Measurements from ENCODE around the gene EXOC6.
"Not testable (repeated sequence)": the region's sequence is repeated elsewhere in the genome, so short reads cannot be mapped to it uniquely, and the experiment has no call there.

The EXOC6 gene

DNA sequence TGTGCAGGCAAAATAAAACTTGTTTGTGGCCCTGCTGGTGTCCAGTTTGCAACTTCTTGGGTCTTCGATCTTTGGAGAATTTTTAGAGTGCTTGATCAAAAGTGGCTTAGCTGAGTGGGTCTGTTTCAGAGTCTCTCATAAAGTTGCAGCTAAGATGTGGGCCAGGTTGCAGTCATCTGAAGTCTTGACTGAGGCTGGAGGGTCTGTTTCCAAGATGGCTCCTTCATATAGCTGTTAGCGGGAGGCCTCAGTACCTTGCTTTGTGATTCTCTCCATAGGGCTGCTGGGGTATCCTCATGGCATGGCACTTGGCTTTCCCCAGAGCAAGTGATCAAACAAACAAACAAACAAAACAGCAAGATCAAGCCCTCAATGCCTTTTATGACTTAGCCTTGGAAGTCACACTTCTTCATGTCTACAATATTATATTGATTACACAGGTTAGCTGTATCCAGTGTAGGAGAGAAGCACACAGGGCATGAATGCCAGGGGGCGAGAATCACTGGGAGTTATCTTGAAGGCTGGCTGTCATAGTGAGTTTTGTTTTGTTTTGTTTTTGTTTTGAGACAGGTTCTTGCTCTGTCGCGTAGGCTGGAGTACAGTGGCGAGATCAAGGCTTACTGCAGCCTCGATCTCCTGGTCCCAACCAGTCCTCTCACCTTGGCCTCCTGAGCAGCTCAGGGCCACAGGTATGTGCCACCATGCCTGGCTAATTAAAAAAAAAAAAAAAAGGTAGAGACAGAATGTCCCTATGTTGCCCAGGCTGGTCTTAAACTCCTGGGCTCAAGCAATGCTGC, 235.6 kb downstream of the EXOC6 start:
- no peak for DNase-seq

DNA sequence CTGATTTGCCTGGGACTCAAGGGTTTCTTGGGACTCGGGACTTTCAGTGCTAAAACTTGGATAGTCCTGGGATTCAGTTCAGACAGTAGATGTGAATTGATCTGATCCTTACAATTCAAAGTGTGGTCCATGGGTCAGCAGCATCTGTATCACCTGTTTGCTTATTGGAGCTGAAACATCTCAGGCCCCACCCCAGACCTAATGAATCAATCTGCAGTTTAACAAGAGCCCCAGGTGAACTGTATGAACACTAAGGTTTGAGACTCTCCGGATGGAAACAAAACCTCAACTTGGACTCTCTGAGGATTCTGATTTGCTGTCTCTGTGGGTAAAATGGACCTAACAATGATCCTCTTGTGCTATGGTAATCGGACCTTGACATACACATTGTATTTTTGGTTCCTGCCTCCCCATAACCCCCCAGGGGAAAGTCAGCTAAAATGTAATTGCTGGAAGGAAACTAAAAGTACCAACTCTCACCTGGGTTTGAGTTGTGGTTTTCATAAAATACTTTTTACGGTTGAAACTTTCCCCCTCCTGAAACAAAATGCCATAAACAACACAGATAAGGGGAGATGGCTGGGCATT, 237.0 kb downstream of the EXOC6 start:
- no peak for DNase-seq

DNA sequence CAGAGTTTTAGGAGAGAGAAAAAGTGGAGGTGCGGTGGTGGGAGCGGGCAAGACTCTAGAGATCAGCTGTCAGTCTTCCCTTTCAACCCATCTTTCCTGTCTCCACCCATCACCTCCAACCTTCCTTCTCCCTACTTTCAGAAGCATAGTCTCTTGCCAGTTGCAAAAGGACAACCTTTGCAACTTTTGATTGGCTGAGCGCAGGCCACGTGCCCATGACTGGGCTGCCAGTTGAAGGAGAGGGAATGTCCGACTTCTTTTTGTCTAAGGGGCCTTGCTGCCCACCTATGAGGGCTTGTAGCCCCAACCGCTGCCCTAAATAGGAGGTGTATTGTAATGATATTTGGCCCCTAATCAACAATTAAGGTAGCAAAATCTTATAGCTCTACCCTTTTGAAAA, 238.0 kb downstream of the EXOC6 start:
- DNase-seq: no peak

DNA sequence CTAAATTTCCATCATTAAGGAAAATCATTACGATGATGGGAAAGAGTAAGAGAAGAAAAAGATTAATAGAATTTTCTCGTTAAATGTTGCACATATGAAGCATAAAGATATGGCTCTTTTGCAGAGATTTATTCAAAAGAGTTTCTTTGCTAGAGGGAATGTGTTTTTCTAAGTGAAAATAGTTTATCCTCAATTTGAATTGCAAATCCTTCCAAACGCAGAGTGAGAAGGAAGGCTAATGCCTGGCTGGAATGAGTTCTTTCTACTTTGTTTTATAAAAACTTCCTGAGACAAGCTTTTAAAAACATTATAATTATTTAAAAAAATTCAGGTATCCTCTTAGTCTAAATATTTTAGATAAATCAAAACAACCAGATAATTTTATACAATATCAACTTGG, 239.5 kb downstream of the EXOC6 start:
- no peak for DNase-seq

DNA sequence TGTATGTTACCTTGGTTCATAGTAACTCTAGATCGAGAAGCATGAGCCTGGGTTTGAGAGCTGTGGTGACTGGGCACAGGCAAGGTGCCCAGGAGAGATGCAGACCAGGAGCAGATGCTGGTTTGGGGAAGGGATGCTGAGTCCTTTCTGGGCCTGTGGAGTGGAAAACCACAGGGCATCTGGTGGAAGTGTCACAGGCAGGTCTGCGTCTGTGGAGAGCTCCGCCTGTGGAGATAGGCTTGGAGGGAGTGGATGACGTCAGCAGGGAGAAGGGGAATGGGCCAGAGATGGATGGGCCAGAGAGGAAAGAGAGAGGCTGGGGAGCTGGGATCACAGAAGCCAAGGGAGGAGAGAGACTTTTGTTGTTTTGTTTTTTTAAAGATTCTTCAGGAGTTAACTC, 240.1 kb downstream of the EXOC6 start:
- DNase-seq: no peak

DNA sequence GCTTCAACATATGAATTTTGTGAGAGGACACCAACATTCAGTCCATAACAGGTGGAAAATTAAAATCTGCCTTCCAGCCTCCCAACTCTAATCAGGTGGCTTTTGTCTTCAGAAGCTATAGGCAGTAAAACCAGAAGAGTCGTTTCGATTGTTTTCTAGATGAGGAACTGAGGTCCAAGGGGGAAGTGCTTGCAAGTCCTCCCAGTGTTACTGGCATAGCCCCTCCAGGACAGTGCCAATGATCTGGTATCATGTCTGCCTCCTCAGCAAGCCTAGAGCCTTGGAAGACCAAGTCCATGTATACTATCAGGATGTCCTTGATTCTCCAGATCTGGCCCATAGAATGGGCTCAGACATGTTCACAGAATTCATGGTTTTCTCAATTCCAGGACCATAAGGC, 242.3 kb downstream of the EXOC6 start:
- no peak for DNase-seq

DNA sequence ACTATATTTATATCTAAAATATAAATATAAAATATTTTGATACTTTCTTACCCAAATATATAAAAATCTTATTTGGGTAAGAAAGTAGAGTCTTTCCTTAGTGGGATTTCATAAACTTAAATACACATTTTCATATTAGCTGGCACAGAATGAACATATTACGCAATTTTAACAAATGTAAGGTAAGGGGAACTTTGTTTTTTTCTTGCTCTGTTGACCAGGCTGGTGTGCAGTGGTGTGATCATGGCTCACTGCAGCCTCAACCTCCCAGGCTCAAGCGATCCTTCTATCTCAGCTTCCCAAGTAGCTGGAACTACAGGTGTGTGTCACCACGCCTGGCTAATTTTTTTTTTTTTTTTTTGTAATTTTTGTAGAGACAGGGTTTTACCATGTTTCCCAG, 243.6 kb downstream of the EXOC6 start:
- no peak for DNase-seq

DNA sequence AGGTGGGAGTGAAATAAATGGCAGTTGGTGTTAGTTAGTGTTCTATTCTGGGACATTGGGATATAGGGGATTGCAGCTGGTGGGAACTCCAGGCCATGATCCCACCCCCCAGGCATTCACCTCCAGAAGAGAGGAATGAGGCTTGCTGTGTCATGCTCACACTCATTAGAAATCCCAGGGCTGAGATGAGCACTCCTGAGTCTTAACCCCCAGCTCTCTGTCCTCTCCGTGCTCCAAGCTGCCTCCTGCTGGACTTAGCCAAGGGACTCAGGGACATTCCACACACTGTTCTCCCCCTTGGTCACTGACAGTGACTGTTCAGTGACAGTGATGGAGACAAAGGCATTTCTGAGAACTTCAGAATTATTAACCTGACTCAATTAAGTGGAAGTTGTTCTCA, 246.9 kb downstream of the EXOC6 start:
- DNase-seq: no peak

DNA sequence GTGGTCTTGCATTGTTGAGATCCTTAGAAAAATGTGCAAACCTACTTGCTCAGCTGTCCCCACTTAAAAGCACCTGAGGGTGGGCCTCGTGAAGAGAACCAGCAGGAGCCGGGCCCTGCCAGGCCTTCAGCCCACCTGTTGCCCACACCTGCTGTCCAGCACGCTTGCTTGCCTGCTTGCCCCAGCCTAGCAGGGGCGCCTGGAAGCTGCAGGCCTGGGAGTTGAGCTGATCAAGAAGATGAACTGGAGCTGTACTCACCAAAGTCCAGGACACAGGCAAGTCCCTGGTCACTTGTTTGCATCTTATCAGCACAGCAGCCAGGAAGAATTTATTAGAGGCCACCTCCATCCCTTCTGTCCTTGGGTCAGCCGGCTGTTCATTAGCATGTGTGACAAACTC, 248.6 kb downstream of the EXOC6 start:
- no peak for DNase-seq

DNA sequence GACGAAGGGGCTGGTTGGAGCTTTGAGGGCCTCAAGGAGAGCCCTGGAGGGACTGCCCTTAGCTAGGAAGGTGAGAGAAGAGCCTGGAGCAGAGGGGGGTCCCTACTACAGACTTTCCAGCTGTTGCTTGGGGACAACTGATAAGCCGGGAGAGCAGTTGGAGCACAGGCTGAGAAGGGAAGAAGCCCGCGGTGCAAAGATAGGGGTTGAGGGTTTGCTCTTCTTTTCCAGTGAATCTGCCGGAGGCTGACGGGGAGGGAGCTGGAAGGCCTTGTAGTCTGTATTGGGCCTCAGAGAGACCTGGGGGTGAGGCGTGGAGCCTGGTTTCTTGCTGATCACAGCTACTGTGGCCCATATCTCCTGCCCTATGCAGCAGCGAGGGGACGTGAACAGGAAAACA, 249.1 kb downstream of the EXOC6 start:
- DNase-seq: no peak

DNA sequence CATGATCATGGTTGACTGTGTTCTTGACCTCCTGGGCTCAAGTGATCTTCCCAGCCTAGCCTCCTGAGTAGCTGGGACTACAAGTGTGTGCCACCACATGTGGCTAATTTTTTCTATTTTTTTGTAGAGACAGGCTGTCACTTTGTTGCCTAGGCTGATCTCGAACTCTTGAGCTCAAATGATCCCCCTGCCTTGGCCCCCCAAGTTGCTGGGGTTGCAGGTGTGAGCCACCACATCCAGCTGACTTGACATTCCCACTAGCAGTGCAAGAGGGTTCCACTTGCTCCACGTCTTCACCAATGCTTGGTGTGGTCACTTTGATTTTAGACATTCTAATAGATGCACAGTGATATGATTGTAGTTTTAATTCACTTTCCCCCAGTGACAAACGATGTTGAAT, 250.5 kb downstream of the EXOC6 start:
- DNase-seq: no peak

DNA sequence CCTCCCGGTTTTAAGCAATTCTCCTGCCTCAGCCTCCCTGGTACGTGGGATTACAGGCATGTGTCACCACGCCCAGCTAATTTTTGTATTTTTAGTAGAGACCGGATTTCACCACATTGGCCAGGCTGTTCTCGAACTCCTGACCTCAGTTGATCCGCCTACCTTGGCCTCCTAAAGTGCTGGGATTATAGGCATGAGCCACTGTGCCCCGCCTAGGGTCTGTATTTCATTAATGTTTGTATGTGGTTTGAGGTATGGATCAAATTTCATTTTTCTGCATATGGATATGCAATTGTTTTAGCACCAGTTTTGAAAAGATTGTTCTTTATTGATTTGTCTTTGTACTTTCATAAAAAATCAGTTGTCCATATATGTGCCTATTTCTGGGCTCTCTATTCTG, 251.3 kb downstream of the EXOC6 start:
- no peak for DNase-seq

DNA sequence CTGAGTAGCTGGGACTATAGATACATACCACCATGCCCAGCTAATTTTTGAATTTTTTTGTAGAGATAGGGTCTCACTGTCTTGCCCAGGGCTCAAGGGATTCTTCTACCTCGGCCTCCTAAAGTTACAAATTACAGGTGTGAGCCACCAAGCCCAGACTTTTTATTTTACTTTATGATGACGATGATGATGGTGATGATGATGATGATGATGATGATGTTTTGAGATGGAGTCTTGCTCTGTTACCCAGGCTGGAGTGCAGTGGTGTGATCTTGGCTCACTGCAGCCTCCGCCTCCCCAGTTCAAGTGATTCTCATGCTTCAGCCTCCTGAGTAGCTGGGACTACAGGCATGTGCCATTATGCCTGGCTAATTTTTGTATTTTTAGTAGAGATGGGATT, 252.8 kb downstream of the EXOC6 start:
- DNase-seq: not testable (repeated sequence)

DNA sequence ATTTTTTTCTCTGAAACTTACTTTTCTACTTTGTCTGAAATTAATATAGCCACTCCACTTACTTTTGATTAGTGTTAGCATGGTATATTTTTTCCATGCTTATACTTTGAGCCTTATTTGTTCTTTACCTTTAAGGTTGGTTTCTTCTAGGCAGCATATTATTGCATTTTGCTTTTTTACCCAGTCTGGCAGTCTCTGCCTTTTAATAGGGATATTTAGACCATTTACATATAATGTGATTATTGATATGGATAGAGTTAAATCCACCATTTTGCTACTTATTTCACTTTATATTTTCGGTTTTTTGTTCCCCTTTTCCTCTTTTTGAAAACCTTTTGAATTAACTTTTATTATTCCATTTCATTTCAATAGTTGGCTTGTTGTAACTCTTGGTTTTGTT, 255.6 kb downstream of the EXOC6 start:
- DNase-seq: no peak

DNA sequence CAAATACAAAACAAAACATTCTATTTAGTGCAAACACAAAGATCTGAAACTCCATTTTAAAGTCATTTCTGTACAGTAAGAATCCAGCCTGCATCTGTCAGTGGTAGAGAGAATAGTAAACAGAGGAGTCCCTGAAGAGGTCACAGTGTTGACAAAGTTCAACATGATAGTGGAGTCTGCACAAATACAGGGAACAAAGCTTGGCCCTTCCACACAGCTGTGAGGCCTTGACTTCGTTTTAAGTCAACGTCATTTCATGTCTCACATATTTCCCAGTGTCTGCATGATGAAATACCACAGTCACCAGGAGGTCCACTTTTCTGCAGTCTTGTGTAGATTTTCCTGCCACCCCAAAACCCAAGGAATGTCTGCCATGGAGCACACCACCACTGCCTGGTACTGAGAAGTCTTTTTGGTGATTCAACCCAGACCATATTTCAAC, 258.3 kb downstream of the EXOC6 start:
- DNase-seq: no peak
